Liver (tissue), 3 donors: Measurements from ENCODE around the gene ORM2.

Experiments used
- EGR1 ChIP-seq, 2 donors: IDR thresholded peaks; 2 replicates each; pipeline ENCODE4 v1.6.1; 2016 to 2018; ENCODE audit warnings: antibody characterized with exemption in 2 of 2, low read depth in 2 of 2
- GABPA ChIP-seq, 2 donors: IDR thresholded peaks in 1 of 2; conservative IDR thresholded peaks in 1 of 2; 2 replicates each; pipeline ENCODE4 v1.6.1; 2016; ENCODE audit warnings: antibody characterized with exemption in 2 of 2, mild to moderate bottlenecking in 1 of 2, moderate library complexity in 1 of 2
- HNF4A ChIP-seq, 2 donors: conservative IDR thresholded peaks; 2 replicates each; pipeline ENCODE4 v1.6.1; 2016; ENCODE audit warnings: antibody characterized with exemption in 2 of 2, mild to moderate bottlenecking in 2 of 2
- HNF4G ChIP-seq: IDR thresholded peaks from 2 replicates; pipeline ENCODE4 v1.6.1; 2016; ENCODE audit warnings: antibody characterized with exemption
- JUND ChIP-seq, 2 donors: IDR thresholded peaks; 2 replicates each; pipeline ENCODE4 v1.6.1; 2016; ENCODE audit warnings: antibody characterized with exemption in 2 of 2
- RAD21 ChIP-seq, 2 donors: IDR thresholded peaks; 2 replicates each; pipeline ENCODE4 v1.6.1; 2016; ENCODE audit warnings: antibody characterized with exemption in 2 of 2, mild to moderate bottlenecking in 2 of 2
- RXRA ChIP-seq, 2 donors: IDR thresholded peaks; 2 replicates each; pipeline ENCODE4 v1.6.1; 2017 to 2018; ENCODE audit warnings: antibody characterized with exemption in 2 of 2, mild to moderate bottlenecking in 1 of 2
- SP1 ChIP-seq: IDR thresholded peaks from 2 replicates; pipeline ENCODE4 v1.6.1; 2018; ENCODE audit warnings: antibody characterized with exemption, mild to moderate bottlenecking
- TAF1 ChIP-seq: conservative IDR thresholded peaks from 2 replicates; pipeline ENCODE4 v1.6.1; 2016; ENCODE audit warnings: antibody characterized with exemption, mild to moderate bottlenecking
- YY1 ChIP-seq: IDR thresholded peaks from 2 replicates; pipeline ENCODE4 v1.6.1; 2016; ENCODE audit warnings: antibody characterized with exemption, mild to moderate bottlenecking
- TF ChIP-seq, protein P1 (sequence below): fragments of 150-350 bp; IDR thresholded peaks from 2 replicates; pipeline ENCODE4 v1.5.1; 2017; ENCODE audit warnings: improper control_type of control experiment, low read depth, low read length; ENCODE audit not compliant: missing input control
- TF ChIP-seq, protein P2 (sequence below): IDR thresholded peaks from 2 replicates; pipeline ENCODE4 v1.6.1; 2016; ENCODE audit warnings: antibody characterized with exemption
- TF ChIP-seq, protein P3 (sequence below): IDR thresholded peaks from 2 replicates; pipeline ENCODE4 v1.6.1; 2016; ENCODE audit warnings: antibody characterized with exemption
- TF ChIP-seq, protein P4 (sequence below): IDR thresholded peaks from 2 replicates; pipeline ENCODE4 v1.6.1; 2016; ENCODE audit warnings: antibody characterized with exemption, mild to moderate bottlenecking
- donor health status: healthy.
- donor health status: healthy.

DNA sequence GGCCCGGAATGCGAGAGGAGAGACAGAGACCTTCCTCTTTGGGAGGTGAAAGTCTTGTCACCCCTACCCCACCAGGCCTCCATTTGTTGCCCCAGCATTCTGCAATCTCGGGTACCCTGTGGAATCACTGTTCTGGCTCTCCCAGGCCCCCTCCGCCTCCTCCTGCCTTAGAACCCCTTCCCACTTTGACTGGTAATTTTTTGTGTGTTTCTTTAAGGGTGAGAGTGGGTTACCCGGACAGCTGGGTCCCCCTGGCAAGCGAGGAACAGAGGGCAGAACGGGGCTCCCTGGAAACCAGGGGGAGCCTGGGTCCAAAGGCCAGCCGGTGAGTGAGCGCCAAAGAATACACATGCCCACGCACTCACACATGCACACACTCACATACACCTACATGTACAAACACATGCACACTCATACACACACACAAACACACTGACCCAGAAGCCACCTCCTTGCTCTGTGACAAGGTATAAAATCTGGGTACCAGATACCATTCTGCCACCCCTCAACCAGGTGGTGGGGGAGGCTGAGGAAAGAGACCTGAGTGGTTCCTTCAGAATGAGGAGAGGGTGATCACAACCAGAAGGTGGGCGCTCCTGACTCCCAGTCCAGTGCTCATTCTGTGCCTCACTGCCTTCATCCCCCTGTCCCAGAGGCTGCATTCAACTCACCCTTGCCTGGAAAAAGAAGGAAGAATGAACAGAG, 37.6 kb upstream of the ORM2 start:
- TF ChIP-seq, protein P1, sequence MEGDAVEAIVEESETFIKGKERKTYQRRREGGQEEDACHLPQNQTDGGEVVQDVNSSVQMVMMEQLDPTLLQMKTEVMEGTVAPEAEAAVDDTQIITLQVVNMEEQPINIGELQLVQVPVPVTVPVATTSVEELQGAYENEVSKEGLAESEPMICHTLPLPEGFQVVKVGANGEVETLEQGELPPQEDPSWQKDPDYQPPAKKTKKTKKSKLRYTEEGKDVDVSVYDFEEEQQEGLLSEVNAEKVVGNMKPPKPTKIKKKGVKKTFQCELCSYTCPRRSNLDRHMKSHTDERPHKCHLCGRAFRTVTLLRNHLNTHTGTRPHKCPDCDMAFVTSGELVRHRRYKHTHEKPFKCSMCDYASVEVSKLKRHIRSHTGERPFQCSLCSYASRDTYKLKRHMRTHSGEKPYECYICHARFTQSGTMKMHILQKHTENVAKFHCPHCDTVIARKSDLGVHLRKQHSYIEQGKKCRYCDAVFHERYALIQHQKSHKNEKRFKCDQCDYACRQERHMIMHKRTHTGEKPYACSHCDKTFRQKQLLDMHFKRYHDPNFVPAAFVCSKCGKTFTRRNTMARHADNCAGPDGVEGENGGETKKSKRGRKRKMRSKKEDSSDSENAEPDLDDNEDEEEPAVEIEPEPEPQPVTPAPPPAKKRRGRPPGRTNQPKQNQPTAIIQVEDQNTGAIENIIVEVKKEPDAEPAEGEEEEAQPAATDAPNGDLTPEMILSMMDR = no peak
- TF ChIP-seq HNF4G (no peak), RXRA (IDR thresholded peaks at IDR 0.05) (no peak), YY1 (no peak), JUND (IDR thresholded peaks at IDR 0.05) (no peak), GABPA (IDR thresholded peaks at IDR 0.05 in 1 of 2, conservative IDR thresholded peaks at IDR 0.05 in 1 of 2) (no peak), RAD21 (IDR thresholded peaks at IDR 0.05) (no peak), HNF4A (conservative IDR thresholded peaks at IDR 0.05) (peak in 1 of 2 donors; percentile 27), SP1 (no peak), TAF1 (no peak), EGR1 (IDR thresholded peaks at IDR 0.05; ENCODE audit: low read depth in 2 of 2) (no peak)
- TF ChIP-seq, protein P2, sequence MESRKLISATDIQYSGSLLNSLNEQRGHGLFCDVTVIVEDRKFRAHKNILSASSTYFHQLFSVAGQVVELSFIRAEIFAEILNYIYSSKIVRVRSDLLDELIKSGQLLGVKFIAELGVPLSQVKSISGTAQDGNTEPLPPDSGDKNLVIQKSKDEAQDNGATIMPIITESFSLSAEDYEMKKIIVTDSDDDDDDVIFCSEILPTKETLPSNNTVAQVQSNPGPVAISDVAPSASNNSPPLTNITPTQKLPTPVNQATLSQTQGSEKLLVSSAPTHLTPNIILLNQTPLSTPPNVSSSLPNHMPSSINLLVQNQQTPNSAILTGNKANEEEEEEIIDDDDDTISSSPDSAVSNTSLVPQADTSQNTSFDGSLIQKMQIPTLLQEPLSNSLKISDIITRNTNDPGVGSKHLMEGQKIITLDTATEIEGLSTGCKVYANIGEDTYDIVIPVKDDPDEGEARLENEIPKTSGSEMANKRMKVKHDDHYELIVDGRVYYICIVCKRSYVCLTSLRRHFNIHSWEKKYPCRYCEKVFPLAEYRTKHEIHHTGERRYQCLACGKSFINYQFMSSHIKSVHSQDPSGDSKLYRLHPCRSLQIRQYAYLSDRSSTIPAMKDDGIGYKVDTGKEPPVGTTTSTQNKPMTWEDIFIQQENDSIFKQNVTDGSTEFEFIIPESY = no peak
- TF ChIP-seq, protein P3, sequence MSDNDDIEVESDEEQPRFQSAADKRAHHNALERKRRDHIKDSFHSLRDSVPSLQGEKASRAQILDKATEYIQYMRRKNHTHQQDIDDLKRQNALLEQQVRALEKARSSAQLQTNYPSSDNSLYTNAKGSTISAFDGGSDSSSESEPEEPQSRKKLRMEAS = no peak
- TF ChIP-seq, protein P4, sequence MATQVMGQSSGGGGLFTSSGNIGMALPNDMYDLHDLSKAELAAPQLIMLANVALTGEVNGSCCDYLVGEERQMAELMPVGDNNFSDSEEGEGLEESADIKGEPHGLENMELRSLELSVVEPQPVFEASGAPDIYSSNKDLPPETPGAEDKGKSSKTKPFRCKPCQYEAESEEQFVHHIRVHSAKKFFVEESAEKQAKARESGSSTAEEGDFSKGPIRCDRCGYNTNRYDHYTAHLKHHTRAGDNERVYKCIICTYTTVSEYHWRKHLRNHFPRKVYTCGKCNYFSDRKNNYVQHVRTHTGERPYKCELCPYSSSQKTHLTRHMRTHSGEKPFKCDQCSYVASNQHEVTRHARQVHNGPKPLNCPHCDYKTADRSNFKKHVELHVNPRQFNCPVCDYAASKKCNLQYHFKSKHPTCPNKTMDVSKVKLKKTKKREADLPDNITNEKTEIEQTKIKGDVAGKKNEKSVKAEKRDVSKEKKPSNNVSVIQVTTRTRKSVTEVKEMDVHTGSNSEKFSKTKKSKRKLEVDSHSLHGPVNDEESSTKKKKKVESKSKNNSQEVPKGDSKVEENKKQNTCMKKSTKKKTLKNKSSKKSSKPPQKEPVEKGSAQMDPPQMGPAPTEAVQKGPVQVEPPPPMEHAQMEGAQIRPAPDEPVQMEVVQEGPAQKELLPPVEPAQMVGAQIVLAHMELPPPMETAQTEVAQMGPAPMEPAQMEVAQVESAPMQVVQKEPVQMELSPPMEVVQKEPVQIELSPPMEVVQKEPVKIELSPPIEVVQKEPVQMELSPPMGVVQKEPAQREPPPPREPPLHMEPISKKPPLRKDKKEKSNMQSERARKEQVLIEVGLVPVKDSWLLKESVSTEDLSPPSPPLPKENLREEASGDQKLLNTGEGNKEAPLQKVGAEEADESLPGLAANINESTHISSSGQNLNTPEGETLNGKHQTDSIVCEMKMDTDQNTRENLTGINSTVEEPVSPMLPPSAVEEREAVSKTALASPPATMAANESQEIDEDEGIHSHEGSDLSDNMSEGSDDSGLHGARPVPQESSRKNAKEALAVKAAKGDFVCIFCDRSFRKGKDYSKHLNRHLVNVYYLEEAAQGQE = no peak
